H1 (cell line): ENCODE data around the gene CLMP. TPM values are rescaled to one million over a fixed set of nuclear protein-coding genes. Genes with fewer than 3 reads are reported as not detected.

Experiments used
- ASH2L ChIP-seq: fragments of 200-600, 300-600 bp; sonication (generic); IDR thresholded peaks from one replicate; pipeline ENCODE4 v1.7.1; 2017; ENCODE audit warnings: low read length
- BCL11A ChIP-seq, 2 experiments: IDR thresholded peaks; one replicate each; pipeline ENCODE4 v1.6.1; 2011; ENCODE audit warnings: low read depth in 2 of 2, low read length in 2 of 2, mild to moderate bottlenecking in 2 of 2
- CBX5 ChIP-seq: fragments of 300-800, 300-1000 bp; sonication (generic); IDR thresholded peaks from 2 replicates; pipeline ENCODE4 v1.7.1; 2016; ENCODE audit warnings: antibody characterized with exemption, low read length, low read depth
- CHD1 ChIP-seq: IDR thresholded peaks from 2 replicates; pipeline ENCODE4 v1.6.1; 2012; ENCODE audit warnings: low read depth, low read length, improper control_type of control experiment
- CHD7 ChIP-seq: fragments of 300-600 bp; sonication (generic); IDR thresholded peaks from 2 replicates; pipeline ENCODE4 v1.7.1; 2012; ENCODE audit warnings: low read length, moderate library complexity, mild to moderate bottlenecking, inconsistent platforms; ENCODE audit not compliant: insufficient replicate concordance
- FOSL1 ChIP-seq: IDR thresholded peaks from 2 replicates; pipeline ENCODE4 v1.6.1; 2011; ENCODE audit warnings: mild to moderate bottlenecking, low read depth, low read length, moderate library complexity; ENCODE audit not compliant: insufficient read depth
- HDAC6 ChIP-seq: IDR thresholded peaks from one replicate; pipeline ENCODE4 v1.7.1; 2012; ENCODE audit warnings: low read depth, mild to moderate bottlenecking, inconsistent platforms, low read length, moderate library complexity
- KDM5A ChIP-seq: fragments of 200-600 bp; IDR thresholded peaks from 2 replicates; pipeline ENCODE4 v1.7.1; 2012; ENCODE audit warnings: mild to moderate bottlenecking, low read length, inconsistent platforms, mixed read lengths
- MAFK ChIP-seq: IDR thresholded peaks from 2 replicates; pipeline ENCODE4 v1.6.1; 2012; ENCODE audit warnings: low read depth, mild to moderate bottlenecking, improper control_type of control experiment, low read length
- MAX ChIP-seq: IDR thresholded peaks from 2 replicates; pipeline ENCODE4 v1.6.1; 2012; ENCODE audit warnings: inconsistent platforms
- RBBP5 ChIP-seq: IDR thresholded peaks from 2 replicates; pipeline ENCODE4 v1.7.1; 2012; ENCODE audit warnings: low read depth, mild to moderate bottlenecking, inconsistent platforms, low read length, moderate library complexity, borderline replicate concordance
- SP4 ChIP-seq: IDR thresholded peaks from 2 replicates; pipeline ENCODE4 v1.6.1; 2012; ENCODE audit warnings: low read length, inconsistent platforms
- YY1 ChIP-seq: IDR thresholded peaks from 2 replicates; pipeline ENCODE4 v1.6.1; 2011; ENCODE audit warnings: low read depth, mild to moderate bottlenecking, low read length
- polyA plus RNA-seq, 7 experiments: library from polyadenylated mRNA; depleted of rRNA in 3 of 7; stranded (reverse) in 5 of 7; unstranded in 2 of 7; fragments of >200 nt in 5 of 7; fragments of 200-250 nt in 2 of 7; gene quantifications; 1 replicate in 5 of 7; 2 replicates in 1 of 7; 4 replicates in 1 of 7; pipeline versions ENCODE4 v1.2.1 to v1.2.3, GENCODE V29; 2011 to 2013; ENCODE audit warnings: missing spikeins in 2 of 7, mixed read lengths in 2 of 7
- total RNA-seq: library from RNA; stranded (reverse); fragmentation: NEBNext Ultra II Directional; extraction: Animal tissue kit (Norgen Biotek cat#: 25700); gene quantifications from 2 replicates; pipeline ENCODE4 v1.2.1, GENCODE V29; 2021

CLMP gene
- total and polyA plus RNA-seq, 2 of the 8 experiments (the other 6 are each of a cell fraction or from before 2014, with no cell fraction given) = 9.9 to 24.1 TPM

GRCh38 chr11:123185326-123185725, 9.7 kb downstream of the CLMP start (continued):
- TF ChIP-seq CBX5 (no peak), SP4 (no peak), BCL11A (IDR thresholded peaks at IDR 0.05; ENCODE audit: low read depth in 2 of 2, low read length in 2 of 2) (no peak), MAFK (no peak), CHD1 (no peak), ASH2L (peak; percentile 67), MAX (no peak), RBBP5 (0 out of 2 replicates have a peak, but pooled peaks have one; percentile 53), KDM5A (no peak), CHD7 (no peak), YY1 (no peak), FOSL1 (no peak), HDAC6 (no peak)
